Measurements from ENCODE around the gene C11orf16. TPM values are rescaled to one million over a fixed set of nuclear protein-coding genes. Genes with fewer than 3 reads are reported as not detected.

C11orf16 gene
- total and polyA plus RNA-seq, 9 of the 15 experiments (the other 6 are each of a cell fraction or from before 2014, with no cell fraction given) = not detected

- TF ChIP-seq, protein P1, sequence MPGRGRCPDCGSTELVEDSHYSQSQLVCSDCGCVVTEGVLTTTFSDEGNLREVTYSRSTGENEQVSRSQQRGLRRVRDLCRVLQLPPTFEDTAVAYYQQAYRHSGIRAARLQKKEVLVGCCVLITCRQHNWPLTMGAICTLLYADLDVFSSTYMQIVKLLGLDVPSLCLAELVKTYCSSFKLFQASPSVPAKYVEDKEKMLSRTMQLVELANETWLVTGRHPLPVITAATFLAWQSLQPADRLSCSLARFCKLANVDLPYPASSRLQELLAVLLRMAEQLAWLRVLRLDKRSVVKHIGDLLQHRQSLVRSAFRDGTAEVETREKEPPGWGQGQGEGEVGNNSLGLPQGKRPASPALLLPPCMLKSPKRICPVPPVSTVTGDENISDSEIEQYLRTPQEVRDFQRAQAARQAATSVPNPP (IDR thresholded peaks at IDR 0.05; ENCODE audit: borderline replicate concordance, insufficient read depth, insufficient read length) = no peak
- TF ChIP-seq, protein P2, sequence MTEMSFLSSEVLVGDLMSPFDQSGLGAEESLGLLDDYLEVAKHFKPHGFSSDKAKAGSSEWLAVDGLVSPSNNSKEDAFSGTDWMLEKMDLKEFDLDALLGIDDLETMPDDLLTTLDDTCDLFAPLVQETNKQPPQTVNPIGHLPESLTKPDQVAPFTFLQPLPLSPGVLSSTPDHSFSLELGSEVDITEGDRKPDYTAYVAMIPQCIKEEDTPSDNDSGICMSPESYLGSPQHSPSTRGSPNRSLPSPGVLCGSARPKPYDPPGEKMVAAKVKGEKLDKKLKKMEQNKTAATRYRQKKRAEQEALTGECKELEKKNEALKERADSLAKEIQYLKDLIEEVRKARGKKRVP (CRISPR knock-in tag; IDR thresholded peaks at IDR 0.05) = no peak
- no peak for TF ChIP-seq NCOA2 (IDR thresholded peaks at IDR 0.05; ENCODE audit: partially characterized antibody in 2 of 2)
- no peak for TF ChIP-seq FOXP1 (CRISPR knock-in tag; IDR thresholded peaks at IDR 0.05)
- TF ChIP-seq ZNF639 (CRISPR knock-in tag; conservative IDR thresholded peaks at IDR 0.05 in 1 of 2, IDR thresholded peaks at IDR 0.05 in 1 of 2) = peak in 1 of 2 experiments; percentile 67; a peak in 2 of 4 replicates
- TF ChIP-seq L3MBTL2 (IDR thresholded peaks at IDR 0.05) = peak; percentile 90
- TF ChIP-seq ZNF780A (CRISPR knock-in tag; IDR thresholded peaks at IDR 0.05) = no peak
- no peak for TF ChIP-seq ZNF76 (CRISPR knock-in tag; IDR thresholded peaks at IDR 0.05; ENCODE audit: borderline replicate concordance)
- no peak for TF ChIP-seq ZNF830 (CRISPR knock-in tag; IDR thresholded peaks at IDR 0.05)
- peak; percentile 58 for TF ChIP-seq SOX6 (IDR thresholded peaks at IDR 0.05)
- TF ChIP-seq MXI1 (IDR thresholded peaks at IDR 0.05; ENCODE audit: low read depth, low read length) = no peak
- no peak for TF ChIP-seq LARP7 (IDR thresholded peaks at IDR 0.05)
- TF ChIP-seq FUS (optimal IDR thresholded peaks at IDR 0.05; ENCODE audit: low read depth, low read length) = no peak
- no peak for TF ChIP-seq HNRNPLL (IDR thresholded peaks at IDR 0.05; ENCODE audit: low read depth, low read length, poor library complexity, severe bottlenecking)
- peak; percentile 64; the same call in 1 of the 2 replicates for TF ChIP-seq EP300 (IDR thresholded peaks at IDR 0.05; ENCODE audit: low read length)
- TF ChIP-seq RFX7 (CRISPR knock-in tag; IDR thresholded peaks at IDR 0.05) = no peak
- no peak for TF ChIP-seq CHD4 (IDR thresholded peaks at IDR 0.05; ENCODE audit: insufficient read depth, insufficient replicate concordance, low read depth, low read length, poor library complexity, severe bottlenecking)
- TF ChIP-seq POLR2A (conservative IDR thresholded peaks at IDR 0.05) = no peak
- TF ChIP-seq POLR2H (tag; IDR thresholded peaks at IDR 0.05; ENCODE audit: low read depth) = 0 out of 2 replicates have a peak, but pooled peaks have one; percentile 16
- 0 out of 2 replicates have a peak, but pooled peaks have one; percentile 38 for TF ChIP-seq CREB1 (IDR thresholded peaks at IDR 0.05)
- no peak for TF ChIP-seq CREB1 (CRISPR knock-in tag; IDR thresholded peaks at IDR 0.05)
- no peak for TF ChIP-seq DMBX1 (CRISPR knock-in tag; IDR thresholded peaks at IDR 0.05; ENCODE audit: borderline replicate concordance)
- no peak for TF ChIP-seq ZZZ3 (IDR thresholded peaks at IDR 0.05)
- TF ChIP-seq ZKSCAN1 (IDR thresholded peaks at IDR 0.05; ENCODE audit: low read depth, low read length) = no peak
- no peak for TF ChIP-seq U2AF2 (optimal IDR thresholded peaks at IDR 0.05; ENCODE audit: low read depth, low read length)
These were observed 18.6 kb downstream of the C11orf16 start (continued) for GRCh38 chr11:8913961-8914660.

All from K562 (cell line).